Anterior cingulate cortex (tissue), 58 donors: Measurements from ENCODE around the gene BRSK1.

ENCODE experiments used
- DNase-seq, 58 donors: peaks; one replicate each; lab custom pipeline; 2025; lab: John Stamatoyannopoulos, UW

Gene BRSK1

GRCh38 chr19:55283548-55284377 is at the start of gene BRSK1:
Gene BRSK1, plus strand, starts transcription at chr19:55283997. Its CDS starts 446 bp downstream, at chr19:55284443.
- peak; percentile 16 to 90 (median 76) for DNase-seq

GRCh38 chr19:55238030-55238429 is 45.8 kb upstream of the BRSK1 start:
- no peak for DNase-seq

- DNase-seq, result no peak
Observed at GRCh38 chr19:55239004-55239403, 44.8 kb upstream of the BRSK1 start.

GRCh38 chr19:55240713-55241020 is 43.1 kb upstream of the BRSK1 start:
- peak in 14 of 58 donors; percentile 7 to 72 (median 24) for DNase-seq

- no peak for DNase-seq
Observed at GRCh38 chr19:55241143-55241934, 42.5 kb upstream of the BRSK1 start.

GRCh38 chr19:55241935-55242464 is 41.8 kb upstream of the BRSK1 start:
- no peak for DNase-seq

GRCh38 chr19:55242517-55242916 is 41.3 kb upstream of the BRSK1 start:
- DNase-seq, result no peak

GRCh38 chr19:55244004-55244680 is 39.7 kb upstream of the BRSK1 start:
- no peak for DNase-seq

- no peak for DNase-seq
Observed at GRCh38 chr19:55245236-55245904, 38.4 kb upstream of the BRSK1 start.

GRCh38 chr19:55246462-55247451 is 37.0 kb upstream of the BRSK1 start:
- DNase-seq, result no peak

GRCh38 chr19:55247621-55248099 is 36.1 kb upstream of the BRSK1 start:
- peak in 1 of 58 donors; percentile 3 for DNase-seq

GRCh38 chr19:55248166-55248675 is 35.6 kb upstream of the BRSK1 start:
- DNase-seq, result no peak

GRCh38 chr19:55248704-55249103 is 35.1 kb upstream of the BRSK1 start:
- no peak for DNase-seq

GRCh38 chr19:55249841-55250240 is 34.0 kb upstream of the BRSK1 start:
- no peak for DNase-seq

GRCh38 chr19:55250262-55251036 is 33.3 kb upstream of the BRSK1 start:
- no peak for DNase-seq

GRCh38 chr19:55251341-55252081 is 32.3 kb upstream of the BRSK1 start:
- DNase-seq, result no peak
